DMS 273 (cell line): ENCODE measurements around the gene GRN.
"Not testable (repeated sequence)": the region's sequence is repeated elsewhere in the genome, so short reads cannot be mapped to it uniquely, and the experiment has no call there.

Experiments
- DNase-seq: peaks from one replicate; lab custom pipeline; 2025; ENCODE audit not compliant: unreplicated experiment; lab: John Stamatoyannopoulos, UW

The GRN gene

GRCh38 chr17:44346064-44346844 is 1.2 kb downstream of the GRN start:
- no peak for DNase-seq

GRCh38 chr17:44347206-44348055 is 2.3 kb downstream of the GRN start:
- not testable (repeated sequence) for DNase-seq

GRCh38 chr17:44348234-44348987 is 3.3 kb downstream of the GRN start:
- no peak for DNase-seq

GRCh38 chr17:44348988-44349364 is 3.9 kb downstream of the GRN start:
- no peak for DNase-seq

GRCh38 chr17:44349553-44350070 is 4.5 kb downstream of the GRN start:
- DNase-seq, result no peak

- peak; percentile 85 for DNase-seq
Measured at GRCh38 chr17:44350733-44351226, 5.7 kb downstream of the GRN start.

GRCh38 chr17:44351464-44351863 is 6.4 kb downstream of the GRN start:
- no peak for DNase-seq

- DNase-seq, result peak; percentile 37
Measured at GRCh38 chr17:44351961-44352827, 7.1 kb downstream of the GRN start.

- DNase-seq, result no peak
Measured at GRCh38 chr17:44352828-44353671, 7.9 kb downstream of the GRN start.

- DNase-seq, result peak; percentile 68
Measured at GRCh38 chr17:44353672-44354331, 8.7 kb downstream of the GRN start.

GRCh38 chr17:44354582-44355561 is 9.8 kb downstream of the GRN start:
- peak; percentile 60 for DNase-seq

GRCh38 chr17:44355642-44356099 is 10.6 kb downstream of the GRN start:
- no peak for DNase-seq

GRCh38 chr17:44356241-44356640 is 11.1 kb downstream of the GRN start:
- no peak for DNase-seq

- no peak for DNase-seq
Measured at GRCh38 chr17:44358066-44358465, 13.0 kb downstream of the GRN start.

GRCh38 chr17:44359006-44359405 is 13.9 kb downstream of the GRN start:
- DNase-seq, result no peak

GRCh38 chr17:44359458-44360143 is 14.5 kb downstream of the GRN start:
- DNase-seq, result no peak

GRCh38 chr17:44360144-44360533 is 15.0 kb downstream of the GRN start:
- DNase-seq, result no peak
